ENCODE measurements around the gene FMN1. TPM values are rescaled to one million over a fixed set of nuclear protein-coding genes. Genes with fewer than 3 reads are reported as not detected.

Gene FMN1
- total and polyA plus RNA-seq, 2 of the 8 experiments (the other 6 are each of a cell fraction or from before 2014, with no cell fraction given) = 0.27 to 3.7 TPM

- TF ChIP-seq CHD7 (IDR thresholded peaks at IDR 0.05; ENCODE audit: insufficient replicate concordance, low read length) (no peak), SUZ12 (IDR thresholded peaks at IDR 0.05; ENCODE audit: low read length) (no peak), CTCF (IDR thresholded peaks at IDR 0.05; ENCODE audit: control extremely low read depth in 1 of 3, insufficient read depth in 1 of 3, low read depth in 1 of 3, low read length in 3 of 3) (no peak), SP4 (IDR thresholded peaks at IDR 0.05; ENCODE audit: low read length) (no peak), HDAC2 (IDR thresholded peaks at IDR 0.05; ENCODE audit: borderline replicate concordance in 1 of 2, low read depth in 2 of 2, low read length in 2 of 2) (no peak), TBP (IDR thresholded peaks at IDR 0.05; ENCODE audit: low read depth, low read length) (no peak), USF2 (IDR thresholded peaks at IDR 0.05; ENCODE audit: low read length) (no peak), MAFK (IDR thresholded peaks at IDR 0.05; ENCODE audit: low read depth, low read length) (no peak)
Observed at GRCh38 chr15:32803631-32804030, 390.9 kb downstream of the FMN1 start (continued).
